Suprapubic skin (tissue), 4 donors: ENCODE results near the gene CYP2D6. TPM values are rescaled to one million over a fixed set of nuclear protein-coding genes. Genes with fewer than 3 reads are reported as not detected.
"Not testable (repeated sequence)": the region's sequence is repeated elsewhere in the genome, so short reads cannot be mapped to it uniquely, and the experiment has no call there.

Source experiments
- DNase-seq, 2 donors: peaks; one replicate each; pipeline ENCODE4 v3.0.0-alpha.2; 2019; ENCODE audit warnings: low spot score in 2 of 2
- H3K27ac ChIP-seq: fragments of 200-600 bp; sonication (generic); one replicate; pipeline ENCODE4 v1.5.1; 2019
- H3K27me3 ChIP-seq: fragments of 200-600 bp; sonication (generic); one replicate; pipeline ENCODE4 v1.5.1; 2019
- H3K36me3 ChIP-seq: fragments of 200-600 bp; sonication (generic); one replicate; pipeline ENCODE4 v1.5.1; 2019
- H3K4me1 ChIP-seq: fragments of 200-600 bp; sonication (generic); one replicate; pipeline ENCODE4 v1.5.1; 2019
- H3K4me3 ChIP-seq: fragments of 200-600 bp; sonication (generic); one replicate; pipeline ENCODE4 v1.5.1; 2019; ENCODE audit warnings: mild to moderate bottlenecking
- H3K9me3 ChIP-seq: fragments of 200-600 bp; sonication (generic); one replicate; pipeline ENCODE4 v1.5.1; 2019
- EP300 ChIP-seq: sonication (generic); formaldehyde crosslinking; IDR thresholded peaks from one replicate; pipeline ENCODE4 v1.6.1; 2017; ENCODE audit warnings: antibody characterized with exemption
- POLR2A ChIP-seq, 2 donors: fragments of 450-650 bp; IDR thresholded peaks; one replicate each; pipeline ENCODE4 v1.6.1; 2017; ENCODE audit warnings: antibody characterized with exemption in 2 of 2, mild to moderate bottlenecking in 2 of 2, moderate library complexity in 2 of 2
- POLR2AphosphoS5 ChIP-seq, 3 donors: sonication (generic); formaldehyde crosslinking; IDR thresholded peaks; one replicate each; pipeline ENCODE4 v1.6.1; 2017; ENCODE audit warnings: antibody characterized with exemption in 3 of 3
- WGBS: methylation state at CpG from one replicate; pipeline ENCODE4 v1.1.5; 2018; 5-methylcytosine and 5-hydroxymethylcytosine counted together
- total RNA-seq, 4 donors: library from RNA; depleted of rRNA; stranded (reverse); fragments of >200 nt; gene quantifications; one replicate each; pipeline ENCODE4 v1.1.0, GENCODE V29; 2016
- TF ChIP-seq, protein P1 (sequence below), 2 donors: fragments of 200-600 bp in 1 of 2; fragments of 450-650 bp in 1 of 2; sonication (generic) in 1 of 2; IDR thresholded peaks; one replicate each; pipeline ENCODE4 v1.5.1; 2016 to 2019; ENCODE audit warnings: antibody characterized with exemption in 2 of 2, mild to moderate bottlenecking in 1 of 2, moderate library complexity in 1 of 2

CYP2D6 gene
- 1 to 10 TPM in 3 of 4 donors, under 1 TPM in 1; 0.72 to 4.7 (median 2.0) TPM for total RNA-seq

DNA sequence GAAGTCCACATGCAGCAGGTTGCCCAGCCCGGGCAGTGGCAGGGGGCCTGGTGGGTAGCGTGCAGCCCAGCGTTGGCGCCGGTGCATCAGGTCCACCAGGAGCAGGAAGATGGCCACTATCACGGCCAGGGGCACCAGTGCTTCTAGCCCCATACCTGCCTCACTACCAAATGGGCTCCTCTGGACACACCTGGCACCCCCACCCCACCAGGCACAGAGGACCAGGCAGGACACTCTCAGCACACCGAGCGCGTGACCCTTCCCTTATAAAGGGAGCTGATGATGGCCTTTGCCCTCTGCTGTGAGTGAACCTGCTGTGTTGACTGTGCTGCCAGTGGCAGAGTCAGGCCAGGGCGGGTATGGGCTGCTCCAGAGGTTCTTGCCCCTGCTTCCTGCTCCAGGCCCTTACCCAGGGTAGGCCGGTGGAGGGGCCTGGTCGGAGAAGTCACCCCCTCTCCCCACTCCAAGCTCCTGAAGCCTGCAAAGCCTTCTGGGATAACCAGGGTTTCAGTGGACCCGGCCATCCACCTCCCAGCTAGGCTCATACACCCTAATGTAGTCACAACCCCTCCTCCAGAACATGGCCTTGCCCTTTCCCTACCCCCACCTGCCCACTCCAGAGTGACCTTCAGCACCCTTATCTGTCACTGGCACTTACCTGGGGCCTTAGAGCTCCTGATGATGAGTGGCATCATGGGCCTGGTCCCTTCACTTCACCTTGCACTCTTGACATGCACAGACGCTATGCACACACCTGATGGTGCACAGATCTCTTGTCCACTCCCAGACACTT lies at the start of gene CYP2D6:
Gene CYP2D6, minus strand, starts transcription at position 172 of the 793 bp plus-strand sequence. Its CDS starts 19 bp downstream, at position 153.
- H3K4me1 ChIP-seq, H3K36me3 ChIP-seq, H3K27ac ChIP-seq, H3K9me3 ChIP-seq, H3K27me3 ChIP-seq, H3K4me3 ChIP-seq: not testable (repeated sequence)
- DNase-seq = peak in 1 of 2 donors; percentile 65
- WGBS = 72% methylated on average over 3 of the region's 14 CpGs

DNA sequence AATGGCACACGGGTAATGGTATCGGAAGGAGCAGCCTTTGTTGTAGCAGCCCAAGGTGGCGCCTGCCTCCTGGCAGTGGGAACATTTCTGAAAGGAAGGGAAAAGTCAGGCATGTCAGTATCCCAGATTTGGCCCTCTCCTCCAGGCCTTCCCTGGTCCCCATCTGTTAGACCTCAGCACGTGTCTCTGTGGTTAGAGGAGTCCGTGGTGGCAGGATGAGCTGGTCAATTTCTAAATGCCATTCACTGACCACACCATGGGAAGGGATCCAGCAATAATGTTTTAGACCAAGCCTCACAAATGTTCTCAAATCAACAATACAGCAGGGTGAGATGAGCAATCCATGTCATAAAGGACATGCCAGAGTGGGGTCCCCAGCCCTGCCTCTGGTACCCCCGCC lies 49.0 kb upstream of the CYP2D6 start:
- Histone ChIP-seq H3K27me3 (no peaks in the 10 kb centered on the region), H3K4me3 (no peak overlapping the region), H3K27ac (no peak overlapping the region), H3K9me3 (no peaks in the 10 kb centered on the region), H3K36me3 (peaks cover 4% of the 10 kb centered on the region), H3K4me1 (peaks cover 19% of the 10 kb centered on the region)
- WGBS = 55% methylated on average over 6 of the region's 6 CpGs
- TF ChIP-seq, protein P1, sequence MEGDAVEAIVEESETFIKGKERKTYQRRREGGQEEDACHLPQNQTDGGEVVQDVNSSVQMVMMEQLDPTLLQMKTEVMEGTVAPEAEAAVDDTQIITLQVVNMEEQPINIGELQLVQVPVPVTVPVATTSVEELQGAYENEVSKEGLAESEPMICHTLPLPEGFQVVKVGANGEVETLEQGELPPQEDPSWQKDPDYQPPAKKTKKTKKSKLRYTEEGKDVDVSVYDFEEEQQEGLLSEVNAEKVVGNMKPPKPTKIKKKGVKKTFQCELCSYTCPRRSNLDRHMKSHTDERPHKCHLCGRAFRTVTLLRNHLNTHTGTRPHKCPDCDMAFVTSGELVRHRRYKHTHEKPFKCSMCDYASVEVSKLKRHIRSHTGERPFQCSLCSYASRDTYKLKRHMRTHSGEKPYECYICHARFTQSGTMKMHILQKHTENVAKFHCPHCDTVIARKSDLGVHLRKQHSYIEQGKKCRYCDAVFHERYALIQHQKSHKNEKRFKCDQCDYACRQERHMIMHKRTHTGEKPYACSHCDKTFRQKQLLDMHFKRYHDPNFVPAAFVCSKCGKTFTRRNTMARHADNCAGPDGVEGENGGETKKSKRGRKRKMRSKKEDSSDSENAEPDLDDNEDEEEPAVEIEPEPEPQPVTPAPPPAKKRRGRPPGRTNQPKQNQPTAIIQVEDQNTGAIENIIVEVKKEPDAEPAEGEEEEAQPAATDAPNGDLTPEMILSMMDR (IDR thresholded peaks at IDR 0.05) = no peak
- TF ChIP-seq POLR2A (IDR thresholded peaks at IDR 0.05) (no peak), POLR2AphosphoS5 (IDR thresholded peaks at IDR 0.05) (no peak), EP300 (no peak)
- DNase-seq = no peak

DNA sequence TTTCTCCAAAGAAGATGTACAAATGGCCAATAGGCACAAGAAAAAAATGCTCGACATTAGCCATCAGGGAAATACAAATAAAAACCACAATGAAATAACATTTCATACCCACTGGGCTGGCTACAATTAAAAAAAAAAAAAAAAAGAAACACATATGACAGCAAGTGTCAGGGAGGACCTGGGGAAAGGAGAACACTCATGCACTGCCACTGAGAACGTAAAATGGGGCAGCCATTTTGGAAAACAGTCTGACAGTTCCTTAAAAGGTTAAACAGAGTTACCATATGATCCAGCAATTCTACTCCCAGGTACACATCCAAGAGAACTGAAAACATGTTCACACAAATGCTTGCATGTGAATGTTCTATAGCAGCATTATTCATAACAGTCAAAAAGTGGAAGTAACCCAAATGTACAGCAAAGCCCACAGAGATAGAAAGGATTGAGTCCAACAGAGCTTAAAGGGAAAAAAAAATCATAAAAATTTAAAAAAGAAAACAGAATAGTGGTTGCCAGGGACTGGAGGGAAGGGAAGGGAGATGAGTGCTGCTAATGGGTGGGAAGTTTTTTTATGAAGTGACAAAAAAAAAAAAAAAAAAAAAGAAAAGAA lies 48.4 kb upstream of the CYP2D6 start:
- Histone ChIP-seq H3K4me1 (peaks cover 19% of the 10 kb centered on the region), H3K27me3 (no peaks in the 10 kb centered on the region), H3K9me3 (no peaks in the 10 kb centered on the region), H3K4me3 (no peak overlapping the region), H3K27ac (no peak overlapping the region), H3K36me3 (peaks cover 4% of the 10 kb centered on the region)
- TF ChIP-seq, protein P1 (IDR thresholded peaks at IDR 0.05) = no peak
- TF ChIP-seq EP300 (no peak), POLR2A (IDR thresholded peaks at IDR 0.05) (no peak), POLR2AphosphoS5 (IDR thresholded peaks at IDR 0.05) (no peak)
- 79% methylated on average over 2 of the region's 2 CpGs for WGBS
- DNase-seq = no peak

DNA sequence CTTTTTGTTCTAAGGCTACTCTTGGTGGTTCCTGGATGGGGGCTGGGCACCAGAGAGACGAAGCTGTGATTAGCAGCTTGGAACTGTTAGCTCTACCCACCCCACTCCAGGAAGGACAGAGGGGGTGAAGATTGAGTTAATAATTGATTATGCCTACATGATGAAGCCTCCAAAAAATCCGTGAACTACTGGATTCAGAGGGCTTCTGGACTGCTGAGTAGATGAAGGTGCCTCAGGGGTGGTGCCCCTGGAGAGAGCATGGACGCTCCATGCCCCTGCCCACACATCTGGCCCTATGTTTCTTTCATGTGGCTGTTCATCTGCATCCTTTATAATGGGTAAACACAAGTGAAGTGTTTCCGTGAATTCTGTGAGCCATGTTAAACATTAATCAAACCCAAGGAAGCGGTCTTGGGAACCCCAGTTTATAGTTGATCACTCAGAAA lies 47.3 kb upstream of the CYP2D6 start:
- Histone ChIP-seq H3K36me3 (peaks cover 4% of the 10 kb centered on the region), H3K4me3 (no peak overlapping the region), H3K27me3 (no peaks in the 10 kb centered on the region), H3K27ac (no peak overlapping the region), H3K4me1 (peaks cover 28% of the 10 kb centered on the region), H3K9me3 (no peaks in the 10 kb centered on the region)
- TF ChIP-seq, protein P1 (IDR thresholded peaks at IDR 0.05) = no peak
- no peak for TF ChIP-seq EP300
- TF ChIP-seq POLR2AphosphoS5 (IDR thresholded peaks at IDR 0.05) = no peak
- TF ChIP-seq POLR2A (IDR thresholded peaks at IDR 0.05) = no peak
- 91% methylated on average over 5 of the region's 5 CpGs for WGBS
- DNase-seq = no peak

DNA sequence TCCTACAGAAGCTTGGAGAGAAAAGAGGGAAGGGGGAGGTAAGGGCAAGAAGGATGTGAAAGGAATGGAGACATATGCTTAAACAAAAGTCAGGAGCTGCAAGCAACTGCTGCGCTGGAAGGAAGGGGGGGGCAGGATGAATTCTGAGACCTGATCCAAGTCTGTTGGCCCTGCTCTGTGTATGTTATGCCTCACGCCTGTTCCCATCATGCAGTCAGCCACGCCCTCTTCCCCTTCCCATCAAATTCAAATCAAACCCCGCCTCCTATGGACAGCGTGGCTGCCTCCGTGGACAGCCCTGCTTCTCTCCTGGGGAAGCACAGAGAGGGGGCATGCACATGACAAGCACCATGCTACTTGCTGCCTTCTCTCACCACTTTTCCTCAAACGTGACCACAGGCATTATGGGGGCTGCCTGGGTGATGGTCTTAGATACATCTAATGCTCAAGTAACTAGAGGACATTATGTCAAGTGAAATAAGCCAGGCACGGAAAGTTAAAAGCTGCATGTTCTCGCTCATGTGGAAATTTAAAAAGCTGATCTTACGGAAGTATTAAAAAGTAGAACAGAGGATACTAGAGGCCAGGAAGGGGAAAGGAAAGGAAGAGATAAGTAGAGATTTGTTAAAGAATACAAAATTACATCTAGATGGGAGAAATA lies 45.8 kb upstream of the CYP2D6 start:
- peaks cover 43% of the 10 kb centered on the region for H3K4me1 ChIP-seq
- no peak overlapping the region for H3K27ac ChIP-seq
- 91% methylated on average over 10 of the region's 10 CpGs for WGBS
- no peak for DNase-seq
- H3K36me3 ChIP-seq = peaks cover 7% of the 10 kb centered on the region
- TF ChIP-seq POLR2AphosphoS5 (IDR thresholded peaks at IDR 0.05) = no peak
- TF ChIP-seq EP300 = no peak
- no peak for TF ChIP-seq POLR2A (IDR thresholded peaks at IDR 0.05)
- TF ChIP-seq, protein P1 (IDR thresholded peaks at IDR 0.05) = no peak
- H3K9me3 ChIP-seq = no peaks in the 10 kb centered on the region
- no peaks in the 10 kb centered on the region for H3K27me3 ChIP-seq
- H3K4me3 ChIP-seq = no peak overlapping the region
